K562 (cell line): Measurements from ENCODE around the gene NSF. TPM values are rescaled to one million over a fixed set of nuclear protein-coding genes. Genes with fewer than 3 reads are reported as not detected.

Source experiments
- E2F3 ChIP-seq: fragments of 250-450 bp; sonication (Bioruptor Pico); IDR thresholded peaks from 2 replicates; pipeline ENCODE4 v1.4.0; 2020; ENCODE audit warnings: mild to moderate bottlenecking
- EP300 ChIP-seq: IDR thresholded peaks from 2 replicates; pipeline ENCODE4 v1.6.1; 2012; ENCODE audit warnings: low read length, improper control_type of control experiment
- ETS2 ChIP-seq: IDR thresholded peaks from 2 replicates; pipeline ENCODE4 v1.6.1; 2016; ENCODE audit warnings: borderline replicate concordance, missing genetic modification characterization, mild to moderate bottlenecking, moderate library complexity, missing compliant biosample characterization; ENCODE audit not compliant: poor library complexity, severe bottlenecking
- FOXP1 ChIP-seq: sonication (generic); formaldehyde crosslinking; IDR thresholded peaks from 2 replicates; pipeline ENCODE4 v1.8.0; 2022; ENCODE audit warnings: mild to moderate bottlenecking, missing genetic modification reagents
- FUS ChIP-seq: fragments of 200-400 bp; formaldehyde crosslinking; optimal IDR thresholded peaks from 2 replicates; pipeline ENCODE3; 2017; ENCODE audit warnings: low read depth, low read length
- GTF2A2 ChIP-seq: IDR thresholded peaks from 2 replicates; pipeline ENCODE4 v1.6.1; 2016; ENCODE audit warnings: mild to moderate bottlenecking, missing genetic modification characterization, missing compliant biosample characterization
- ID3 ChIP-seq, 2 experiments: fragments of 250-450 bp in 1 of 2; fragments of 450-650 bp in 1 of 2; sonication (Bioruptor Pico) in 1 of 2; IDR thresholded peaks; 2 replicates each; pipeline versions ENCODE4 v1.6.1 to v1.8.0; 2016 to 2021; ENCODE audit warnings: mild to moderate bottlenecking in 2 of 2, moderate library complexity in 2 of 2, missing compliant biosample characterization in 1 of 2, missing genetic modification characterization in 1 of 2
- IRF1 ChIP-seq: sonication (generic); formaldehyde crosslinking; IDR thresholded peaks from 2 replicates; pipeline ENCODE4 v1.8.0; 2022; ENCODE audit warnings: missing genetic modification reagents, mild to moderate bottlenecking, borderline replicate concordance
- IRF9 ChIP-seq: fragments of 450-650 bp; IDR thresholded peaks from 2 replicates; pipeline ENCODE4 v1.6.1; 2016; ENCODE audit warnings: missing biosample characterization, missing genetic modification characterization
- KLF13 ChIP-seq: fragments of 450-650 bp; IDR thresholded peaks from 2 replicates; pipeline ENCODE4 v1.6.1; 2016; ENCODE audit warnings: missing genetic modification characterization, low read depth, mild to moderate bottlenecking, missing compliant biosample characterization, moderate library complexity, borderline replicate concordance
- KLF16 ChIP-seq: IDR thresholded peaks from 2 replicates; pipeline ENCODE4 v1.6.1; 2016; ENCODE audit warnings: antibody characterized with exemption
- MCM7 ChIP-seq, 2 experiments: fragments of 450-650 bp; IDR thresholded peaks; 2 replicates each; pipeline ENCODE4 v1.6.1; 2016 to 2018
- MEIS2 ChIP-seq: fragments of 450-650 bp; IDR thresholded peaks from 2 replicates; pipeline ENCODE4 v1.6.1; 2014; ENCODE audit warnings: mild to moderate bottlenecking; ENCODE audit not compliant: partially characterized antibody
- PHTF2 ChIP-seq: fragments of 250-450 bp; sonication (Bioruptor Pico); IDR thresholded peaks from 2 replicates; pipeline ENCODE4 v1.5.0; 2021; ENCODE audit warnings: mild to moderate bottlenecking
- TFAM ChIP-seq: fragments of 250-450 bp; sonication (Bioruptor Pico); conservative IDR thresholded peaks from 2 replicates; pipeline ENCODE4 v1.5.0; 2021; ENCODE audit warnings: mild to moderate bottlenecking, moderate library complexity
- TRIM28 ChIP-seq: fragments of 450-650 bp; IDR thresholded peaks from 2 replicates; pipeline ENCODE4 v1.6.1; 2017
- USF1 ChIP-seq: sonication (generic); formaldehyde crosslinking; IDR thresholded peaks from 2 replicates; pipeline ENCODE4 v1.9.0; 2022; ENCODE audit warnings: mild to moderate bottlenecking, missing genetic modification reagents
- XRCC3 ChIP-seq: fragments of 450-650 bp; IDR thresholded peaks from 2 replicates; pipeline ENCODE4 v1.6.1; 2017; ENCODE audit warnings: mild to moderate bottlenecking, moderate library complexity
- XRCC5 ChIP-seq: fragments of 200-400 bp; formaldehyde crosslinking; IDR thresholded peaks from 2 replicates; pipeline ENCODE4 v1.6.1; 2017; ENCODE audit warnings: low read depth, mild to moderate bottlenecking, low read length
- ZFP1 ChIP-seq: fragments of 450-650 bp; formaldehyde crosslinking; IDR thresholded peaks from 2 replicates; pipeline ENCODE4 v1.4.0; 2020; ENCODE audit warnings: mild to moderate bottlenecking, mixed read lengths
- ZFP30 ChIP-seq: fragments of 250-450 bp; sonication (Bioruptor Pico); IDR thresholded peaks from 2 replicates; pipeline ENCODE4 v1.8.0; 2022; ENCODE audit warnings: moderate library complexity, mild to moderate bottlenecking, inconsistent platforms, borderline replicate concordance
- ZNF212 ChIP-seq: fragments of 450-650 bp; formaldehyde crosslinking; IDR thresholded peaks from 2 replicates; pipeline ENCODE4 v1.4.0; 2020; ENCODE audit warnings: mild to moderate bottlenecking
- ZNF24 ChIP-seq: fragments of 450-650 bp; IDR thresholded peaks from 2 replicates; pipeline ENCODE4 v1.6.1; 2016
- polyA plus RNA-seq, 8 experiments: library from polyadenylated mRNA; depleted of rRNA in 4 of 8; stranded (reverse) in 5 of 8; unstranded in 3 of 8; fragments of >200 nt; fragmentation: Nextera tagmentation in 2 of 8; fragmentation: Illumina TruSeq in 1 of 8; extraction: Ambion mirVana in 2 of 8; extraction: Trizol in 1 of 8; gene quantifications; 2 replicates each; pipeline versions ENCODE4 v1.2.1 to v1.2.3, GENCODE V29; 2011 to 2014; ENCODE audit warnings: inconsistent platforms in 1 of 8, missing spikeins in 1 of 8
- total RNA-seq, 7 experiments: library from RNA; depleted of rRNA in 6 of 7; stranded (reverse); fragments of >200 nt in 6 of 7; fragmentation: Illumina TruSeq in 2 of 7; extraction: Trizol in 2 of 7; gene quantifications; 2 replicates each; pipeline versions ENCODE4 v1.2.1 to v1.2.3, GENCODE V29; 2011 to 2021; ENCODE audit warnings: low replicate concordance in 1 of 7

The NSF gene
- total and polyA plus RNA-seq, 9 of the 15 experiments (the other 6 are each of a cell fraction or from before 2014, with no cell fraction given) = 16.7 to 39.8 (median 36.7) TPM

GRCh38 chr17:46770818-46771560, 180.5 kb downstream of the NSF start (continued):
- TF ChIP-seq EP300 (no peak), MEIS2 (peak; percentile 2), MCM7 (IDR thresholded peaks at IDR 0.05) (no peak), E2F3 (CRISPR knock-in tag) (peak; percentile 26; the same call in 1 of the 2 replicates), GTF2A2 (no peak), ID3 (CRISPR knock-in tag; IDR thresholded peaks at IDR 0.05) (no peak), ID3 (tag; IDR thresholded peaks at IDR 0.05) (no peak; the same call in 1 of the 2 replicates), XRCC3 (no peak), TFAM (CRISPR knock-in tag) (no peak), IRF1 (no peak), KLF13 (tag) (no peak), FUS (peak; percentile 58), USF1 (CRISPR knock-in tag) (no peak), ZNF212 (CRISPR knock-in tag) (no peak), IRF9 (no peak), XRCC5 (no peak), FOXP1 (no peak), ZNF24 (no peak), ETS2 (no peak), ZFP1 (CRISPR knock-in tag) (no peak), ZFP30 (CRISPR knock-in tag) (no peak), PHTF2 (CRISPR knock-in tag) (no peak), TRIM28 (no peak), KLF16 (no peak)
